WTC11 (cell line): ENCODE data around the gene ENPP7.

Experiments used
- JAZF1 ChIP-seq: fragments of 250-450 bp; sonication (Bioruptor Pico); IDR thresholded peaks from 2 replicates; pipeline ENCODE4 v1.9.0; 2021; ENCODE audit warnings: moderate library complexity, mild to moderate bottlenecking, inconsistent platforms
- JUN ChIP-seq: sonication (generic); formaldehyde crosslinking; IDR thresholded peaks from 2 replicates; pipeline ENCODE4 v1.8.0; 2023; ENCODE audit warnings: mild to moderate bottlenecking, missing genetic modification reagents
- TCF7 ChIP-seq: sonication (generic); formaldehyde crosslinking; IDR thresholded peaks from 2 replicates; pipeline ENCODE4 v1.8.0; 2022; ENCODE audit warnings: mild to moderate bottlenecking, low read depth, missing genetic modification reagents, moderate library complexity
- ZNF121 ChIP-seq: sonication (generic); formaldehyde crosslinking; IDR thresholded peaks from 2 replicates; pipeline ENCODE4 v1.8.0; 2023; ENCODE audit warnings: missing genetic modification reagents
- TF ChIP-seq, protein P1 (sequence below): fragments of 200-600 bp; IDR thresholded peaks from 2 replicates; pipeline ENCODE4 v1.8.0; 2022; ENCODE audit warnings: antibody characterized with exemption

DNA sequence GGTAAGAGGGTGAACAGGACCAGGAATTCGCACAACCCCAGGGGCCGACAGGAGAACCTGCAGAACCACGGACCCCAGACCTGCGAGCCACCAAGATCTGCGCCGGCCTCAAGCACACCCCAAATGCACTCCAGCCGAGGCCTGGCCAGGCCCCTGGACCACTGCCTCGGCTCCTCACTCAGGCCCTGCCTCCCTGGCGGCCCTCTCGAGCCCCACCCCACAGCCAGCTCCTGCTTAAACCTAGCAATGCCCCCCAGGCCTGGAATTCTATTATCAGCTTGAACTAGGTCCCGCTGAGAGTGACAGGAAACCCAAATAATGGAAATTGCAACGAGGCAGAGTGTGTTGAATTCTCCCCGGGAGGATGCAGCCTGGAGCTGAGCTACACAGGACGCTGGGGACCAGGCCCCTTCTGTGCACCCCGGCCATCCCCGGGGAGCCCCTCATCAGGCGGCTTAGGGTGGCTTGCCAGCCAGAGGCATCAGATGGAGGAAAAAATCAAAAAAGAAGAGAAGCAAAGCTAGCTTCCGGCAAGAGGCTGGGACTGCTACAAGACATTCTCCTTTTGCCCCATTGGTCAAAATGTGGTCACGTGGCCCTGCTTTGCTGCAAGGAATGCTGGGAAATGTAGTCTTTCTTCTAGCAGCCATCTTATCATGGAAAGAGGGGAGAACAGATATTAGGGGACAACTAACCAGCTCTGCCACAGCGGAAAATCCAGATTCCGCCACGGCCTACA, 2.4 kb upstream of the ENPP7 start:
- TF ChIP-seq, protein P1, sequence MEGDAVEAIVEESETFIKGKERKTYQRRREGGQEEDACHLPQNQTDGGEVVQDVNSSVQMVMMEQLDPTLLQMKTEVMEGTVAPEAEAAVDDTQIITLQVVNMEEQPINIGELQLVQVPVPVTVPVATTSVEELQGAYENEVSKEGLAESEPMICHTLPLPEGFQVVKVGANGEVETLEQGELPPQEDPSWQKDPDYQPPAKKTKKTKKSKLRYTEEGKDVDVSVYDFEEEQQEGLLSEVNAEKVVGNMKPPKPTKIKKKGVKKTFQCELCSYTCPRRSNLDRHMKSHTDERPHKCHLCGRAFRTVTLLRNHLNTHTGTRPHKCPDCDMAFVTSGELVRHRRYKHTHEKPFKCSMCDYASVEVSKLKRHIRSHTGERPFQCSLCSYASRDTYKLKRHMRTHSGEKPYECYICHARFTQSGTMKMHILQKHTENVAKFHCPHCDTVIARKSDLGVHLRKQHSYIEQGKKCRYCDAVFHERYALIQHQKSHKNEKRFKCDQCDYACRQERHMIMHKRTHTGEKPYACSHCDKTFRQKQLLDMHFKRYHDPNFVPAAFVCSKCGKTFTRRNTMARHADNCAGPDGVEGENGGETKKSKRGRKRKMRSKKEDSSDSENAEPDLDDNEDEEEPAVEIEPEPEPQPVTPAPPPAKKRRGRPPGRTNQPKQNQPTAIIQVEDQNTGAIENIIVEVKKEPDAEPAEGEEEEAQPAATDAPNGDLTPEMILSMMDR: no peak
- no peak for TF ChIP-seq ZNF121 (CRISPR knock-in tag)
- TF ChIP-seq TCF7 (CRISPR knock-in tag): no peak
- TF ChIP-seq JAZF1 (CRISPR knock-in tag): no peak
- no peak for TF ChIP-seq JUN (CRISPR knock-in tag)
